ENCODE measurements around the gene CLPTM1L. TPM values are rescaled to one million over a fixed set of nuclear protein-coding genes. Genes with fewer than 3 reads are reported as not detected.
"Not testable (repeated sequence)": the region's sequence is repeated elsewhere in the genome, so short reads cannot be mapped to it uniquely, and the experiment has no call there.

Gene CLPTM1L
- total RNA-seq, 1 experiment from 2014 or later = 127 TPM

DNA sequence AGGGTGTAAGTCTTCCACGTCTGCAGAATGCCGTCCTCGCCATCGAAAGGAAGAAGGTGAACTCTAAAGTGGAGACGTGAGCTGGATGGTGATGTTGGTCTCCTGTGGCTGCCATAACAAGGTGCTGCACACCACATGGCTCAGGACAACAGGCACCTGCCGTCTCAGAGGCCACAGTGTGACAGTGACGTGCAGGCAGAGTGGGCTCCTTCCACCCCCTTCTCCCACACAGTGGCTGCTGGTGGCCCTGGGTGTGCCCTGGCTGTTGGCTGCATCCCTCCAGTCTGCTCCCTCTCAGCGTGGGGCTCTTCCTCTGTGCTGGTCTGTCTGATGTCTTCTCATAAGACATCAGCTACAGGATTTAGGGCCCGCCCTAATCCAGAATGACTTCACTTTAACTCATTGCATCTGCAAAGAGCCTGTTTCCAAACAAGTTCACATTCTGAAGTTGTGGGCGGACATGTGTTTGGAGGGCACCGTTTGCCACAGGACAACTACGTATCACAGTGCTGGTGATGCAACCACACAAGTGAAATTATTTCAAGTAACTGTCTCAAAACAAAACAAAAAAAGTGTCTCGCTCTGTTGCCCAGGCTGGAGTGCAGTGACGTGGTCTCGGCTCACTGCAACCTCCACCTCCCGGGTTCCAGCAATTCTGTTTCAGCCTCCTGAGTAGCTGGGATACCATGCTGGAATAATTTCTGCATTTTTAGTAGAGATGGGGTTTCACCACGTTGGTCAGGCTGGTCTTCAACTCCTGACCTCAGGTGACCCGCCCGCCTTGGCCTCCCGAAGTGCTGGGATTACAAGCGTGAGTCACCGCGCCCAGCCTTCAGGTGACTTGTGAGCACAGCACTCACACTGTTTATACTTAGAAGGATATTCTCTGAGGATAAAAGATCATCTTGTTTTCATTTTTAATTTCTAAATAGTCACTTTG is 31.2 kb upstream of the CLPTM1L start:
- Mint-ChIP-seq H3K27me3 (ENCODE audit: unreplicated experiment) (peaks cover 79% of the 10 kb centered on the region), H3K4me3 (ENCODE audit: low read depth, unreplicated experiment) (no peak overlapping the region), H3K9me3 (ENCODE audit: low read depth, unreplicated experiment) (no peaks in the 10 kb centered on the region), H3K27ac (ENCODE audit: unreplicated experiment) (no peak overlapping the region), H3K36me3 (ENCODE audit: insufficient read depth, unreplicated experiment) (no peaks in the 10 kb centered on the region), H3K4me1 (ENCODE audit: low read depth, unreplicated experiment) (no peaks in the 10 kb centered on the region)
- no TSS peak for BruUV-seq (replicated peaks)
- intact Hi-C loops (cut with micrococcal nuclease; ENCODE audit: unreplicated experiment) = no loop called here
- CTCF ChIA-PET = no interaction called here
- TF ChIP-seq, protein P1, sequence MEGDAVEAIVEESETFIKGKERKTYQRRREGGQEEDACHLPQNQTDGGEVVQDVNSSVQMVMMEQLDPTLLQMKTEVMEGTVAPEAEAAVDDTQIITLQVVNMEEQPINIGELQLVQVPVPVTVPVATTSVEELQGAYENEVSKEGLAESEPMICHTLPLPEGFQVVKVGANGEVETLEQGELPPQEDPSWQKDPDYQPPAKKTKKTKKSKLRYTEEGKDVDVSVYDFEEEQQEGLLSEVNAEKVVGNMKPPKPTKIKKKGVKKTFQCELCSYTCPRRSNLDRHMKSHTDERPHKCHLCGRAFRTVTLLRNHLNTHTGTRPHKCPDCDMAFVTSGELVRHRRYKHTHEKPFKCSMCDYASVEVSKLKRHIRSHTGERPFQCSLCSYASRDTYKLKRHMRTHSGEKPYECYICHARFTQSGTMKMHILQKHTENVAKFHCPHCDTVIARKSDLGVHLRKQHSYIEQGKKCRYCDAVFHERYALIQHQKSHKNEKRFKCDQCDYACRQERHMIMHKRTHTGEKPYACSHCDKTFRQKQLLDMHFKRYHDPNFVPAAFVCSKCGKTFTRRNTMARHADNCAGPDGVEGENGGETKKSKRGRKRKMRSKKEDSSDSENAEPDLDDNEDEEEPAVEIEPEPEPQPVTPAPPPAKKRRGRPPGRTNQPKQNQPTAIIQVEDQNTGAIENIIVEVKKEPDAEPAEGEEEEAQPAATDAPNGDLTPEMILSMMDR (IDR thresholded peaks at IDR 0.05; ENCODE audit: unreplicated experiment) = no peak
- DNase-seq = peak; percentile 31

DNA sequence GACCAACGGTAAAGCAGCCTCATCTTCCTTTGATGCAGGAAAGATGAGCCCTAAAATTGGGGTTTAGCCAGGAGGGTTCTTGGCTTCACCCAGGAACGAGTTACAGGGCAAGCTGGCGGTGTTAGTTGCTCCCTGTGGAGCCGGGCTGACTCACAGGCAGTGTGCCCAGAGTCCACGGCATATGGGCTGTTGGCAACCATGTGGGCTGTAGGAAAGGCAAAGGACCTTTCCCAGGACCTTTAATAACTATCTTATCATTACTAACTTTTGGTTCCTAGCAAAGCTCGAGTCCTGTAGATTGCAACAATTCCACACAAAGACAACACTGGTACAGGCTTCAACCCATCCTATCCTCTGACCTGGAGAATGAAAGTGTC is 29.8 kb upstream of the CLPTM1L start:
- Mint-ChIP-seq H3K9me3 (ENCODE audit: low read depth, unreplicated experiment) (no peaks in the 10 kb centered on the region), H3K27me3 (ENCODE audit: unreplicated experiment) (peaks cover 84% of the 10 kb centered on the region), H3K36me3 (ENCODE audit: insufficient read depth, unreplicated experiment) (no peaks in the 10 kb centered on the region), H3K4me1 (ENCODE audit: low read depth, unreplicated experiment) (no peaks in the 10 kb centered on the region), H3K27ac (ENCODE audit: unreplicated experiment) (no peak overlapping the region), H3K4me3 (ENCODE audit: low read depth, unreplicated experiment) (no peak overlapping the region)
- intact Hi-C loops (cut with micrococcal nuclease; ENCODE audit: unreplicated experiment) = no loop called here
- CTCF ChIA-PET = no interaction called here
- BruUV-seq (replicated peaks) = no TSS peak
- TF ChIP-seq, protein P1 (IDR thresholded peaks at IDR 0.05; ENCODE audit: unreplicated experiment) = no peak
- DNase-seq = no peak

DNA sequence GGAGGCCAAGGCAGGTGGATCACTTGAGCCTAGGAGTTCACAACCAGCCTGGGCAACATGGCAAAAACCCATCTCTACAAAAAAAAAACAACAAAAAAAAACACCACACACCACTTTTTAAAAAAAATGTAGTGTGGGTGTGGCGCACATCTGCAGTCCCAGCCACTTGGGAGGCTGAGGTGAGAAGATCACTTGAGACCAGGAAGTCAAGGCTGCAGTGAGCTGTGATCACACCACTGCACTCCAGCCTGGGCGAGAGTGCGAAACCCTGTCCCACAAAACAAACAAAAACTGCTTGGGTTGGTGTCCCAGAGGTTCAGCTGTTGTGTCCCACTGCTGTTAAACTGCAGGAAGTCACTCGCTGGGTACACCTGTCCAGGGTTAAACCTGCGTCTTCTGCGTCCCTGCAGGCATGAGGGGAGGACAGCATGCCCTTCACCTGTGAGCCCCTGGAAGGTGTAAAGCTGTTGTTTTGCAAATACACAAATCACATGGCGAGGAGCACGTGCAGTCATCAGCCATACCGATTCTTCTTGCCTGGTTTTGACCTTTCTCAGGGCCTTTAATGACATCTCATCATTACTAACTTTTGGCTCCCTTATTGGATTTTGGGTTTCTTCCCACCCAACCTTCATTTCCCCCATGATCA is 29.3 kb upstream of the CLPTM1L start:
- no peaks in the 10 kb centered on the region for H3K4me1 Mint-ChIP-seq (ENCODE audit: low read depth, unreplicated experiment)
- TF ChIP-seq, protein P1 (IDR thresholded peaks at IDR 0.05; ENCODE audit: unreplicated experiment) = no peak
- H3K27me3 Mint-ChIP-seq (ENCODE audit: unreplicated experiment) = peaks cover 84% of the 10 kb centered on the region
- intact Hi-C loops (cut with micrococcal nuclease; ENCODE audit: unreplicated experiment) = no loop called here
- CTCF ChIA-PET = interaction anchor here (0.7 kb wide), 1 partner anchor 33 kb away, joined by 4 read pairs; no protein-coding TSS in a partner anchor
- H3K27ac Mint-ChIP-seq (ENCODE audit: unreplicated experiment) = no peak overlapping the region
- no peaks in the 10 kb centered on the region for H3K9me3 Mint-ChIP-seq (ENCODE audit: low read depth, unreplicated experiment)
- no TSS peak for BruUV-seq (replicated peaks)
- no peak overlapping the region for H3K4me3 Mint-ChIP-seq (ENCODE audit: low read depth, unreplicated experiment)
- no peaks in the 10 kb centered on the region for H3K36me3 Mint-ChIP-seq (ENCODE audit: insufficient read depth, unreplicated experiment)
- no peak for DNase-seq

DNA sequence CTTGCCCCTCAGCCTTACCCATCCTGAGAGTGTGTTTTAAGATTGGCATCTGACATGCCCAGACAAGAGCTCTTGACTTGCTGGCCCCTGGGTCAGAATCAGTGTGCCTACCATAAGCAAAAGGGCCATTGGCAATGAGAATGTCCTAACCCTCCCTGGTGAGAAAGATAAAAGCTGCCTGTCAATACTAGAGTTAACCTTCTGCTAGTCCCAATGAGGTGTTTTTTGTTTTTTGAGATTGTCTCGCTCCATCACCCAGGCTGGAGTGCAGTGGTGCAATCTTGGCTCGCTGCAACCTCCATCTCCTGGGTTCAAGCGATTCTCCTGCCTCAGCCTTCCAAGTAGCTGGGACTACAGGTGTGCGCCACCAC is 27.1 kb upstream of the CLPTM1L start:
- CTCF ChIA-PET; DNase-seq; intact Hi-C loops (cut with micrococcal nuclease; ENCODE audit: unreplicated experiment); H3K27ac Mint-ChIP-seq (ENCODE audit: unreplicated experiment); H3K4me1 Mint-ChIP-seq (ENCODE audit: low read depth, unreplicated experiment); H3K4me3 Mint-ChIP-seq (ENCODE audit: low read depth, unreplicated experiment); H3K36me3 Mint-ChIP-seq (ENCODE audit: insufficient read depth, unreplicated experiment); BruUV-seq (replicated peaks); H3K9me3 Mint-ChIP-seq (ENCODE audit: low read depth, unreplicated experiment): not testable (repeated sequence)
- peaks cover 92% of the 10 kb centered on the region for H3K27me3 Mint-ChIP-seq (ENCODE audit: unreplicated experiment)

Measured in Calu3 (cell line).